SK-N-SH (cell line): Measurements from ENCODE around the gene HSF2. TPM values are rescaled to one million over a fixed set of nuclear protein-coding genes. Genes with fewer than 3 reads are reported as not detected.

Source experiments
- CTCF ChIA-PET: fragments of 300-600, 350-600 bp; formaldehyde crosslinking; extraction: SDS; loops from one replicate; lab custom pipeline; 2021; lab: Yijun Ruan, JAX
- POLR2A ChIA-PET: fragments of 350-600 bp; sonication (Branson Sonifier 250); formaldehyde crosslinking; extraction: SDS; loops from one replicate; lab custom pipeline; 2020; ENCODE audit warnings: antibody characterized with exemption, inconsistent platforms; lab: Yijun Ruan, JAX
- DNase-seq: peaks from one replicate; pipeline ENCODE4 v3.0.0; 2012
- H2AFZ ChIP-seq: fragments of 200-600 bp; sonication (generic); 2 replicates; pipeline ENCODE4 v1.8.1; 2016; ENCODE audit warnings: antibody characterized with exemption, mild to moderate bottlenecking, low read depth
- H3F3A ChIP-seq: fragments of 200-600 bp; sonication (generic); replicated peaks from 2 replicates; pipeline ENCODE3; 2016; ENCODE audit warnings: antibody characterized with exemption, mild to moderate bottlenecking; ENCODE audit not compliant: insufficient read depth
- H3K27ac ChIP-seq, 2 experiments: fragments of 200-500 bp in 1 of 2; fragments of 200-600 bp in 1 of 2; sonication (Bioruptor generic) in 1 of 2; sonication (generic), shearing (Covaris generic) in 1 of 2; 2 replicates each; pipeline versions ENCODE4 v1.5.1 to v1.6.1; 2014 to 2016; ENCODE audit warnings: low read depth in 2 of 2, inconsistent platforms in 1 of 2, low read length in 1 of 2, mild to moderate bottlenecking in 1 of 2, mixed read lengths in 1 of 2
- H3K27me3 ChIP-seq: fragments of 200-600 bp; sonication (generic), shearing (Covaris generic); 2 replicates; pipeline ENCODE4 v1.6.1; 2016; ENCODE audit warnings: mixed run types; ENCODE audit not compliant: insufficient read depth
- H3K36me3 ChIP-seq, 2 experiments: fragments of 200-500 bp in 1 of 2; fragments of 200-600 bp in 1 of 2; sonication (Bioruptor generic) in 1 of 2; sonication (generic) in 1 of 2; replicated peaks in 1 of 2; 2 replicates each; pipeline versions ENCODE3 to v1.5.1; 2014 to 2016; ENCODE audit warnings: low read length in 1 of 2, mild to moderate bottlenecking in 1 of 2; ENCODE audit not compliant: insufficient read depth in 2 of 2, control insufficient read depth in 1 of 2
- H3K4me1 ChIP-seq, 2 experiments: fragments of 200-500 bp in 1 of 2; fragments of 200-600 bp in 1 of 2; sonication (Bioruptor generic) in 1 of 2; sonication (generic), shearing (Covaris generic) in 1 of 2; 2 replicates each; pipeline versions ENCODE4 v1.5.1 to v1.6.1; 2014 to 2016; ENCODE audit warnings: low read depth in 1 of 2, low read length in 1 of 2, mixed run types in 1 of 2; ENCODE audit not compliant: insufficient read depth in 2 of 2, control insufficient read depth in 1 of 2
- H3K4me2 ChIP-seq: fragments of 200-600 bp; sonication (generic), shearing (Covaris generic); 2 replicates; pipeline ENCODE4 v1.6.1; 2017; ENCODE audit warnings: mixed run types
- H3K4me3 ChIP-seq, 2 experiments: fragments of 200-500 bp in 1 of 2; fragments of 200-600 bp in 1 of 2; sonication (Bioruptor generic) in 1 of 2; sonication (generic), shearing (Covaris generic) in 1 of 2; 2 replicates each; pipeline versions ENCODE4 v1.5.1 to v1.8.1; 2014 to 2016; ENCODE audit warnings: low read depth in 2 of 2, inconsistent platforms in 1 of 2, low read length in 1 of 2, mild to moderate bottlenecking in 1 of 2, mixed read lengths in 1 of 2, moderate library complexity in 1 of 2
- H3K79me2 ChIP-seq: fragments of 200-600 bp; sonication (generic); 2 replicates; pipeline ENCODE4 v1.8.1; 2017; ENCODE audit warnings: mild to moderate bottlenecking; ENCODE audit not compliant: insufficient read depth
- H3K9ac ChIP-seq: fragments of 200-600 bp; sonication (generic); 2 replicates; pipeline ENCODE4 v1.6.1; 2017; ENCODE audit warnings: mixed run types
- H3K9me2 ChIP-seq: fragments of 200-600 bp; sonication (generic); 2 replicates; pipeline ENCODE4 v1.6.1; 2017; ENCODE audit warnings: mixed run types
- H3K9me3 ChIP-seq: fragments of 200-600 bp; sonication (generic); 2 replicates; pipeline ENCODE4 v1.6.1; 2017; ENCODE audit warnings: mixed run types, mild to moderate bottlenecking, moderate library complexity
- H4K20me1 ChIP-seq: fragments of 200-600 bp; sonication (generic); 2 replicates; pipeline ENCODE4 v1.6.1; 2017; ENCODE audit warnings: mild to moderate bottlenecking, mixed run types; ENCODE audit not compliant: insufficient read depth
- CTCF ChIP-seq: fragments of 200-600 bp; sonication (generic); IDR thresholded peaks from 2 replicates; pipeline ENCODE4 v1.6.1; 2017; ENCODE audit warnings: antibody characterized with exemption, mild to moderate bottlenecking, moderate library complexity
- ELF1 ChIP-seq: IDR thresholded peaks from 2 replicates; pipeline ENCODE4 v1.4.0; 2012
- EP300 ChIP-seq, 2 experiments: IDR thresholded peaks; 2 replicates each; pipeline versions ENCODE4 v1.4.0 to v1.6.1; 2012; ENCODE audit warnings: borderline replicate concordance in 1 of 2, low read depth in 1 of 2, low read length in 1 of 2
- FOXJ3 ChIP-seq: sonication (generic); formaldehyde crosslinking; IDR thresholded peaks from 2 replicates; pipeline ENCODE4 v1.5.1; 2020; ENCODE audit warnings: mild to moderate bottlenecking, missing genetic modification reagents
- FOXM1 ChIP-seq: IDR thresholded peaks from 2 replicates; pipeline ENCODE4 v1.4.0; 2012; ENCODE audit warnings: low read depth, mild to moderate bottlenecking
- GABPA ChIP-seq: IDR thresholded peaks from 2 replicates; pipeline ENCODE4 v1.4.0; 2012; ENCODE audit warnings: low read depth, mild to moderate bottlenecking
- GATA2 ChIP-seq: sonication (generic); formaldehyde crosslinking; IDR thresholded peaks from 2 replicates; pipeline ENCODE4 v1.5.0; 2020; ENCODE audit warnings: mild to moderate bottlenecking, missing genetic modification reagents
- MXI1 ChIP-seq: IDR thresholded peaks from 2 replicates; pipeline ENCODE4 v1.6.1; 2012; ENCODE audit warnings: mild to moderate bottlenecking, low read depth, low read length, improper control_type of control experiment
- NRF1 ChIP-seq: IDR thresholded peaks from 2 replicates; pipeline ENCODE4 v1.6.1; 2012; ENCODE audit warnings: low read depth, mild to moderate bottlenecking, low read length
- PBX3 ChIP-seq: IDR thresholded peaks from 2 replicates; pipeline ENCODE4; 2012
- POLR2AphosphoS5 ChIP-seq: IDR thresholded peaks from 2 replicates; pipeline ENCODE4 v1.6.1; 2012; ENCODE audit warnings: low read depth, low read length
- RAD21 ChIP-seq: IDR thresholded peaks from 2 replicates; pipeline ENCODE4 v1.6.1; 2012; ENCODE audit warnings: mild to moderate bottlenecking, low read length
- RXRA ChIP-seq: IDR thresholded peaks from 2 replicates; pipeline ENCODE4 v1.4.0; 2012; ENCODE audit warnings: low read depth, mild to moderate bottlenecking, borderline replicate concordance
- SMC3 ChIP-seq: IDR thresholded peaks from 2 replicates; pipeline ENCODE4 v1.6.1; 2012; ENCODE audit warnings: low read depth, low read length, improper control_type of control experiment
- TAF1 ChIP-seq: IDR thresholded peaks from 2 replicates; pipeline ENCODE4 v1.6.1; 2012; ENCODE audit warnings: low read depth, mild to moderate bottlenecking, low read length, moderate library complexity, borderline replicate concordance
- USF1 ChIP-seq: IDR thresholded peaks from 2 replicates; pipeline ENCODE4 v1.4.0; 2012; ENCODE audit warnings: low read depth, borderline replicate concordance
- YY1 ChIP-seq: IDR thresholded peaks from 2 replicates; pipeline ENCODE4 v1.4.0; 2012; ENCODE audit warnings: low read depth, mild to moderate bottlenecking
- WGBS: methylation state at CpG from one replicate; pipeline ENCODE4 v1.1.6; 2017; ENCODE audit warnings: low lambda C conversion rate; 5-methylcytosine and 5-hydroxymethylcytosine counted together
- polyA plus RNA-seq, 3 experiments: library from polyadenylated mRNA; depleted of rRNA; stranded (reverse); fragments of >200 nt; gene quantifications; 2 replicates each; pipeline ENCODE4 v1.2.3, GENCODE V29; 2012

HSF2 gene
- polyA plus RNA-seq, 1 of the 3 experiments (the other 2 are of a cell fraction), result 22.2 TPM

GRCh38 chr6:122423734-122424133, 24.3 kb downstream of the HSF2 start:
- Histone ChIP-seq H3K4me1 (no peaks in the 10 kb centered on the region), H3F3A (no peaks in the 10 kb centered on the region), H3K36me3 (peaks cover 67 to 96% of the 10 kb centered on the region in 2 experiments), H3K9me2 (no peaks in the 10 kb centered on the region), H3K9me3 (no peaks in the 10 kb centered on the region), H3K79me2 (no peaks in the 10 kb centered on the region), H2AFZ (no peak overlapping the region), H3K4me2 (no peak overlapping the region), H3K27me3 (no peaks in the 10 kb centered on the region), H3K27ac (no peak overlapping the region), H3K9ac (no peak overlapping the region), H3K4me3 (no peak overlapping the region), H4K20me1 (no peaks in the 10 kb centered on the region)
- ChIA-PET POLR2A (no interaction called here), CTCF (no interaction called here)
- WGBS, result 98% methylated on average over 1 of the region's 1 CpG
- no peak for TF ChIP-seq PBX3
- TF ChIP-seq YY1, result no peak
- no peak for TF ChIP-seq FOXM1
- TF ChIP-seq ELF1, result no peak
- DNase-seq, result no peak

GRCh38 chr6:122426597-122426996, 27.1 kb downstream of the HSF2 start:
- peaks cover 72 to 91% of the 10 kb centered on the region in 2 experiments for H3K36me3 ChIP-seq
- TF ChIP-seq USF1 (no peak), GABPA (no peak), NRF1 (no peak), GATA2 (CRISPR knock-in tag) (no peak), EP300 (IDR thresholded peaks at IDR 0.05; ENCODE audit: borderline replicate concordance in 1 of 2, low read depth in 1 of 2, low read length in 1 of 2) (no peak), CTCF (no peak), RXRA (no peak), RAD21 (no peak), POLR2AphosphoS5 (no peak), ELF1 (no peak), PBX3 (no peak), SMC3 (no peak), TAF1 (no peak), MXI1 (no peak), FOXJ3 (CRISPR knock-in tag) (no peak)
- POLR2A ChIA-PET, result no interaction called here

More at GRCh38 chr6:122426597-122426996, 27.1 kb downstream of the HSF2 start:
- Histone ChIP-seq H3F3A (no peaks in the 10 kb centered on the region), H3K79me2 (no peaks in the 10 kb centered on the region), H3K27me3 (no peaks in the 10 kb centered on the region), H3K9me2 (no peaks in the 10 kb centered on the region), H3K9ac (no peak overlapping the region), H3K27ac (no peak overlapping the region), H3K4me2 (no peak overlapping the region), H2AFZ (no peak overlapping the region), H4K20me1 (no peaks in the 10 kb centered on the region), H3K9me3 (no peaks in the 10 kb centered on the region), H3K4me1 (no peaks in the 10 kb centered on the region), H3K4me3 (no peak overlapping the region)
- no peak for DNase-seq
- 92% methylated on average over 3 of the region's 3 CpGs for WGBS
- CTCF ChIA-PET, result interaction anchor here (1.9 to 2.4 kb wide), 2 partner anchors 11 to 65 kb away, joined by 7 to 8 read pairs; no protein-coding TSS in a partner anchor
